Measurements from ENCODE around the gene C1orf210.

DNA sequence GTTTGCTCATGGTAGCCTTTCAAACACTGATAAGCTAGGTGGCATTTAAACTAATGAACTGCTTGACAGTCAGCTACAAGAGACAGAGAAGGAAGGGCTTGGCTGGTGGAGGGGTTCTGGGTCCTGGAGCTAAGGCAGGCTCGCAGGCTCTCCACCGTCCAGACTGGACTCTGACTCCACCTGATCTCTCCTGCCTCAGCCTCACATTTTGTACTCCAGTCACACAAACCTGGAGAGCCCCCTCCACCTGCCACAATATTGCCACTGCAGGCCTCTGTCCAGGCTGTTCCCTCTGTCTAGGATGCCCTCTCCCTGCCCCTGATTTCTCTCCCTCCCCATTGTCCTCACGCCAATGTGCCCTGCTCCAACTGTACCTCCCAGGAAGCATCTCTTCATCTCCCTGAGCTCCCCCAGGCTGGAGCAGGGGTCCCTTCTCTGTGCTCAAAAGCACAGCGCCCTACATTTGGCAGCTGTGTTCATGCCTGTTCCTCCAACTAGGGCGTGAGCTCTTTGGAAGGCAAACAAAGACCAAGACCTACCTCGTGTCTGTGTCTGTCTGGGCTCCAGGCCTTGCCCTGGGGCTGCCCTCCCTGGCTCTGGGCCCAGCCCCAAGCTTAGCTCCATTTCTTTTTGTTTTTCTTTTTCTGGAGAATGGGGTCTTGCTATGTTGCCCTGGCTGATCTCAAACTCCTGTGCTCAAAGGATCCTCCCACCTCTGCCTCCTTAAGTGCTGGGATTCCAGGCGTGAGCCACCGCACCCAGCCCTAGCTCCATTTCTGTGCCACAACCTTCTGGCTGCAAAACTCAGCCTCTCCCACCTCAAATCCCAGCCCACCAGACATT, 18.3 kb upstream of the C1orf210 start:
- TF ChIP-seq, protein P1, sequence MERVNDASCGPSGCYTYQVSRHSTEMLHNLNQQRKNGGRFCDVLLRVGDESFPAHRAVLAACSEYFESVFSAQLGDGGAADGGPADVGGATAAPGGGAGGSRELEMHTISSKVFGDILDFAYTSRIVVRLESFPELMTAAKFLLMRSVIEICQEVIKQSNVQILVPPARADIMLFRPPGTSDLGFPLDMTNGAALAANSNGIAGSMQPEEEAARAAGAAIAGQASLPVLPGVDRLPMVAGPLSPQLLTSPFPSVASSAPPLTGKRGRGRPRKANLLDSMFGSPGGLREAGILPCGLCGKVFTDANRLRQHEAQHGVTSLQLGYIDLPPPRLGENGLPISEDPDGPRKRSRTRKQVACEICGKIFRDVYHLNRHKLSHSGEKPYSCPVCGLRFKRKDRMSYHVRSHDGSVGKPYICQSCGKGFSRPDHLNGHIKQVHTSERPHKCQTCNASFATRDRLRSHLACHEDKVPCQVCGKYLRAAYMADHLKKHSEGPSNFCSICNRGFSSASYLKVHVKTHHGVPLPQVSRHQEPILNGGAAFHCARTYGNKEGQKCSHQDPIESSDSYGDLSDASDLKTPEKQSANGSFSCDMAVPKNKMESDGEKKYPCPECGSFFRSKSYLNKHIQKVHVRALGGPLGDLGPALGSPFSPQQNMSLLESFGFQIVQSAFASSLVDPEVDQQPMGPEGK (CRISPR knock-in tag; IDR thresholded peaks at IDR 0.05; ENCODE audit: borderline replicate concordance): no peak
- no peak for TF ChIP-seq ZFP3 (CRISPR knock-in tag; IDR thresholded peaks at IDR 0.05)
- no peak for TF ChIP-seq GLIS3 (CRISPR knock-in tag; IDR thresholded peaks at IDR 0.05)
- no peak for TF ChIP-seq ZNF70 (CRISPR knock-in tag; IDR thresholded peaks at IDR 0.05)
- no peak for TF ChIP-seq ESRRG (CRISPR knock-in tag; IDR thresholded peaks at IDR 0.05)
- TF ChIP-seq ISL1 (CRISPR knock-in tag; IDR thresholded peaks at IDR 0.05): no peak
- TF ChIP-seq, protein P2, sequence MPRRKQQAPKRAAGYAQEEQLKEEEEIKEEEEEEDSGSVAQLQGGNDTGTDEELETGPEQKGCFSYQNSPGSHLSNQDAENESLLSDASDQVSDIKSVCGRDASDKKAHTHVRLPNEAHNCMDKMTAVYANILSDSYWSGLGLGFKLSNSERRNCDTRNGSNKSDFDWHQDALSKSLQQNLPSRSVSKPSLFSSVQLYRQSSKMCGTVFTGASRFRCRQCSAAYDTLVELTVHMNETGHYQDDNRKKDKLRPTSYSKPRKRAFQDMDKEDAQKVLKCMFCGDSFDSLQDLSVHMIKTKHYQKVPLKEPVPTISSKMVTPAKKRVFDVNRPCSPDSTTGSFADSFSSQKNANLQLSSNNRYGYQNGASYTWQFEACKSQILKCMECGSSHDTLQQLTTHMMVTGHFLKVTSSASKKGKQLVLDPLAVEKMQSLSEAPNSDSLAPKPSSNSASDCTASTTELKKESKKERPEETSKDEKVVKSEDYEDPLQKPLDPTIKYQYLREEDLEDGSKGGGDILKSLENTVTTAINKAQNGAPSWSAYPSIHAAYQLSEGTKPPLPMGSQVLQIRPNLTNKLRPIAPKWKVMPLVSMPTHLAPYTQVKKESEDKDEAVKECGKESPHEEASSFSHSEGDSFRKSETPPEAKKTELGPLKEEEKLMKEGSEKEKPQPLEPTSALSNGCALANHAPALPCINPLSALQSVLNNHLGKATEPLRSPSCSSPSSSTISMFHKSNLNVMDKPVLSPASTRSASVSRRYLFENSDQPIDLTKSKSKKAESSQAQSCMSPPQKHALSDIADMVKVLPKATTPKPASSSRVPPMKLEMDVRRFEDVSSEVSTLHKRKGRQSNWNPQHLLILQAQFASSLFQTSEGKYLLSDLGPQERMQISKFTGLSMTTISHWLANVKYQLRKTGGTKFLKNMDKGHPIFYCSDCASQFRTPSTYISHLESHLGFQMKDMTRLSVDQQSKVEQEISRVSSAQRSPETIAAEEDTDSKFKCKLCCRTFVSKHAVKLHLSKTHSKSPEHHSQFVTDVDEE (CRISPR knock-in tag; IDR thresholded peaks at IDR 0.05): no peak
- TF ChIP-seq ARNTL (CRISPR knock-in tag; IDR thresholded peaks at IDR 0.05; ENCODE audit: borderline replicate concordance, low read depth): no peak
